ENCODE measurements around the gene ABCC2.
"Not testable (repeated sequence)": the region's sequence is repeated elsewhere in the genome, so short reads cannot be mapped to it uniquely, and the experiment has no call there.

ABCC2 gene

DNA sequence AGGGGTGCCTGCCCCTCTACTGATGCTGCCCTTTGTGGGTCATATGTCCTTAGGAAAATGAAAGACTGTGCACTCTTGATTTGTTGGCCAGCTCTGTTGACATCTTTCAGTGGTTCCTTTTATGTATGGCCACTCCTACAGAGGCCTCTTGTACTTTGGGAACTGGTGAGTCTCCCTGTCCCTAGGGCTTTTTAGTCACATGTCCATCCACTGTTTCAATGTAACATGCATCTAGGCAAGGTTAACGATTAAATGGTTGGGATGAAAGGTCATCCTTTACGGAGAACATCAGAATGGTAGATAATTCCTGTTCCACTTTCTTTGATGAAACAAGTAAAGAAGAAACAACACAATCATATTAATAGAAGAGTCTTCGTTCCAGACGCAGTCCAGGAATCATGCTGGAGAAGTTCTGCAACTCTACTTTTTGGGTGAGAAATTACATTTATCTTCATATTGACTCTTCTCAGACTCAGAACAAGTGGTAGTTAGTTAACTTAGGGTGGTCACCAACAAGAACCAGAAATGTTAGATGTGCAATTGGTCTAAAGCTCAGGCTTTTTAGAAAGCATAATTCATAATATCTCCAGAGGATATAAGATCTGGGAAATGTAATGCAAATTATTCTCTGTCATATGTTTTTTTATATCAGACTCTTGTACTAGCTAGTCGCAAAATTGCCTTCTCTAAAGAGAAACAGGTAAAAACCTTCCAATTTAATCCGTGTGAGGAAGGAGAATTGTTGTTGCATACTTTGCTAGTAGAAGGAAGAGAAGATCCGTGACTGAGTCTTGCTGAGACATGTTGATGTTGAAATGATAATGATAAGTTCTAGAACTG lies at the start of gene ABCC2:
Gene ABCC2, plus strand, starts transcription at position 194 of the 840 bp plus-strand sequence. Its CDS starts 205 bp downstream, at position 399.
- no peak for DNase-seq (ENCODE audit: low read depth, low spot score)

GRCh38 chr10:99733366-99733765 lies 49.1 kb upstream of the ABCC2 start:
- no peak for DNase-seq (ENCODE audit: low read depth, low spot score)

DNA sequence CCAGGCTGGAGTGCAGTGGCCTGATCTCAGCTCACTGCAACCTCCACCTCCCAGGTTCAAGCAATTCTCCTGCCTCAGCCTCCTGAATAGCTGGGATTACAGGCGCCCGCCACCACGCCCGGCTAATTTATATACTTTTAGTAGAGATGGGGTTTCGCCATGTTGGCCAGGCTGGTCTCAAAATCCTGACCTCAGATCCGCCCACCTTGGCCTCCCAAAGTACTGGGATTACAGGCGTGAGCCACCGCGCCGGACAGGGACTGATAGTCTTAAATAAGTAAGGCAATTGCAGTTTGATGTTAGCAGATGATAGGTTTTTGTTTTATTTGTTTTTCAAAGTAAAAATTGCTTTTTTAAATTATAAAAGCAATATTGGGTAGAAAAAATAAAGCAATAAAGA lies 48.3 kb upstream of the ABCC2 start:
- not testable (repeated sequence) for DNase-seq (ENCODE audit: low read depth, low spot score)

DNA sequence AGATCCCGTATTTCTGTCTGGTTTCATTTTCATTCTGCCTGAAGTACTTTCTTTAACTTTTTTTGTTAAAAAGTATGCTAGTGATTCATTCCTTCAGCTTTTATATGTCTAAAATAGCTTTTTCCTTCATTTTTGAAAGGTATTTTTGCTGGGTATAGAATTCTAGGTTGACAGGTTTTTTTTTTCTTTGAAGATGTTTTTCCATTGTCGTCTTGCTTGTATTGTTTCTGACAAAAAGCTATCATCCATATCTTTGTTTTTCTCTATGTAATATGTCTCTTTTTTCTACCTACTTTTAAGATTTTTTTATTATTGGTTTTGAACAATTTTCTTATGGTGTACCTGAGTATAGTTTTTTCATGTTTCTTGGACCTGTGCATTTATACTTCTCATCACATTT lies 42.2 kb upstream of the ABCC2 start:
- no peak for DNase-seq (ENCODE audit: low read depth, low spot score)

- DNase-seq (ENCODE audit: low read depth, low spot score), result no peak
These were observed 41.4 kb upstream of the ABCC2 start for GRCh38 chr10:99740933-99741559.

GRCh38 chr10:99742254-99742653 lies 40.2 kb upstream of the ABCC2 start:
- DNase-seq (ENCODE audit: low read depth, low spot score), result peak; percentile 6

- no peak for DNase-seq (ENCODE audit: low read depth, low spot score)
These were observed 39.7 kb upstream of the ABCC2 start for GRCh38 chr10:99742701-99743100.

GRCh38 chr10:99743841-99744240 lies 38.6 kb upstream of the ABCC2 start:
- DNase-seq (ENCODE audit: low read depth, low spot score), result no peak

GRCh38 chr10:99746166-99746565 lies 36.3 kb upstream of the ABCC2 start:
- not testable (repeated sequence) for DNase-seq (ENCODE audit: low read depth, low spot score)

GRCh38 chr10:99748823-99749451 lies 33.5 kb upstream of the ABCC2 start:
- no peak for DNase-seq (ENCODE audit: low read depth, low spot score)

DNA sequence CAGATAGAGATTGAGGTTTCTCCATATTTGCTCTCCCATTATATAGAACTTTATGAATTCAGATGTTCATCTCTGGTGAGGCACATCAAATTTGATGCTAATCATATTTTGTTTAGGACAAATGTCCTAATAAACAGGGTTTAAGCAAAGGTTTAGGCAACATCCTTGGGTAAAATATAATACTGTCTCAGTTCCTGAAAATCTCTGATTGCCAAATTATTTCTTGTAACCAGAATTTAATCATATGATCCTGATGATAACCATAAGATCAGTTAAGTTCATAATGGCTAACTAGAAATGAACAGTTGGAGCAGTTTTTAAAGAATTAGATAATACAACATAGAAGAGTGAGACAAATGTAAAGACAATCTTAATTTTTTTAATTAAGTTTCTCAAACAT lies 31.8 kb upstream of the ABCC2 start:
- DNase-seq (ENCODE audit: low read depth, low spot score), result no peak

DNA sequence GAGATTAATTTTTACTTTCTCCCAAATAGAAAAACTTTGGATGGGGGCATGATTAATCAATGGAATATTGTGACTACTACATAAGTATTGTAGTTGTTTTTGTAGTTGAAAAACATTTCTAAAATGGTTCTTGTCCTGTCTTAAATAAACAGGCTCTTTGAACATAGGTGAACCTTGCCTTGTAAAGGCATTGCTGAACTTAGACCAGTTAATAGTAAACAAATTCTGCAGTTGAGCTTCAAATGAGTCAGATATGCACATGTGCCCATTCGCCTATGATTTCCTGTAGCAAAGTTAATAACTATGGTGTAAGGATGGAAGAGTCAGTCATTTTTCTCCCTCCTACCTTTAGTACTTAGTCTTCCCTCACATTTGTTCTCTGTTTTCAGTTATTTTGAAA lies 27.8 kb upstream of the ABCC2 start:
- no peak for DNase-seq (ENCODE audit: low read depth, low spot score)

DNA sequence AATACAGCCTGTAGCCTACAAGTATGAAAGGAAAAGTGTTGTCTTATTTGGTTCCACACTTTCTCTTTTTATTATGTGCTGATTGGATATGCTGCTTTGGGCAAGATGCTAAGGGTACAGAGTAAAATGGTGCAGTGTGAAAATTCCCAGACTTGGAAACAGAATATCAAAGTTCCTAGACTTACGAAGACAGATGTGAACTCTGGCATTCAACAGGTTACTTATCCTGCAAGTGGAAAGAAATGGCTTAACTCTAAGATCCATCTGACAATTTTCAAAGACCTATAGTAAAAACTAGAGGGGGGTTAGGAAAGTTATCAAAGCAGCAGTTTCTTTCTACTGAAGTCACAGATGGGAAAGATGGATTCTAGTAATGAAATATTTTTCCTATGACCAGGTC lies 26.3 kb upstream of the ABCC2 start:
- DNase-seq (ENCODE audit: low read depth, low spot score), result no peak

- DNase-seq (ENCODE audit: low read depth, low spot score), result no peak
These were observed 24.1 kb upstream of the ABCC2 start for GRCh38 chr10:99758211-99758891.

DNA sequence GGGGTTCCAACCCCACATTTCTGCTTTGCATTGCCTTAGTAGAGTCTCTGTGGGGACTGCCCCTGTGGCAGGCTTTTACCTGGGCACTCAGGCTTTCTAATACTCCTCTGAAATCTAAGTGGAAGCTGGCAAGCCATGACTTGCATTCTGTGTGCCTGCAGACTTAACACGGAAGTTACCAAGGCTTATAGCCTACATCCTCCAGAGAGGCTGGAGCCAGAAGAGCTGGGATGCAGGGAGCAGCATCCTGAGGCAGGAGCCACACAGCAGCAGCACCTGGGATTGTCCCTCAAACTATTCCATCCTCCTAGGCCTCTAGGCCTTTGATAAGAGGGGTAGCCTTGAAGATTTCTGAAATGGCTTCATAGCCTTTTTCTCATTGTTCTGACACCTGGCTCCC lies 22.1 kb upstream of the ABCC2 start:
- no peak for DNase-seq (ENCODE audit: low read depth, low spot score)

DNA sequence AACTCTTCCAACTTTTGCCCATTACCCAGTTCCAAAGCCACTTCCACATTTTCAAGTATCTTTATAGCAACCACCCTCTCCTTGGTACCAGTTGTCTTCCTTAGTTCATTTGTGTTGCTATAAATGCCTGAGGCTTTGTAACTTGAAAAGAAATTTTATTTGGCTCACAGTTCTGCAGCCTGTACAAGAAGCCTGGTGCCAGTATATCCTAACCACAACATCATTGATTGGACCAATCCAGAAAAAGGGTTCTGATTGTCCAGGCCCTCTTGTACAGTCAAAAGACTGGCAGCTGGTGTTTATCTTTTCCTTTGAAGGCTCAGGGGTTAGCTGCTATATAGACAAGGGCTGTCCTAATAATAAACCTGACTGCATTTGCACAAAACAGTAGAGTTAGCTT lies 21.1 kb upstream of the ABCC2 start:
- peak; percentile 20 for DNase-seq (ENCODE audit: low read depth, low spot score)

GRCh38 chr10:99765672-99766301 lies 16.7 kb upstream of the ABCC2 start:
- DNase-seq (ENCODE audit: low read depth, low spot score), result no peak

DNA sequence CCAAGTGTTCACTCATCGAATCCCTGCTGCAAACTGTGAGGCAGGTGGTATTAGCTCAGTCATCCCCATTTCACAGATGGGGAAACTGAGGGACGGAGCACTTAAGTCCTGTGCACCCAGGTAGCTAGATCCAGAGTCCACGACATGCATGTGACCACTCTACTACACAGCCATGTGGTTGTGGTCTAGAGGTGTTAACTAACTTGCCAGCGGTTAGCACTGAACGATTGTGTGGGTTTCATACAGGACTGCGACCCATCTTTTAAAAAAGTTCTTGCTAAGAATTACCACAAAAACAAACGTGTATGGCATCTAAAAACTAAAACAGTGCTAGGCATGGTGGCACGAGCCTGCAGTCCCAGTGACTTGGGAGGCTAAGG lies 16.1 kb upstream of the ABCC2 start:
- no peak for DNase-seq (ENCODE audit: low read depth, low spot score)

GRCh38 chr10:99767901-99768300 lies 14.5 kb upstream of the ABCC2 start:
- no peak for DNase-seq (ENCODE audit: low read depth, low spot score)

DNA sequence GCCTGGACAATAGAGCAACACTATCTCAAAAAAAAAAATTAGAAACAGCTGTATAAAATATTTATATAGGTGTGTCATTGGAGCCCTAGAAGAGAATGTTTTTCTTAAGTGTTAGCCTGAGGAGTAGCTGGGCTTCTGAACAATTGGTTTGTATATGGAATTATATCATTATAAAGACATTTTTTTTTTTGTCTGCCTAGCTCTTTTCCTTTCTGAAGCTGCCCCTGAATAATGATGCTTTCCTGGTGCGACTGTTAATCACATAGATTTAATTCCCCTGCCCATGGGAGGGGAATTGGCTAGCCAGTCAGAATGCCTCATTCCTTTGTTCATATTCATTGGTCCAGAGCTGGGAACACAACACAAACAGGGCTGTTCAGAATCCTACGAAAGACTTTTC lies 13.9 kb upstream of the ABCC2 start:
- DNase-seq (ENCODE audit: low read depth, low spot score), result no peak

DNA sequence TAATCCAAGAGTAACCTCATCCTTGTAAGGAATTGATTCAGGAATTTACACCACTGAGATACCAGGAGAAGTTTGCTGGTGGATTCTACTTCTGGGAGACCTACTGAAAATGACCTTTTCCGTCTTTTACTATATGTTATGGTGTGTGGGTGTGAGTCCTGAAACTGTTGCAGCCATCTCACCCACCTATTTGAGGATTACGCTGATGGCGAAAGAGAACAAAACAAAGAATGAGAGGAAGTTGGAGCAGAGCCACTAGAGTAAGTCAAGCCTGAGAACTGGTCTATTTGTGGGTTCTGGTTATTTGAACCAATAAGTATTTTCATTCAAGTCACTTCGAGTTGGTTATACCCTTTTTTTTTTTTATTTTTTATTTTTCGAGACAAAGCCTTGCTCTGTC lies 12.7 kb upstream of the ABCC2 start:
- no peak for DNase-seq (ENCODE audit: low read depth, low spot score)

All from astrocyte of the hippocampus (primary cell).